ENCODE results near the gene ZNF688. TPM values are rescaled to one million over a fixed set of nuclear protein-coding genes. Genes with fewer than 3 reads are reported as not detected.

Gene ZNF688
- 10 to 100 TPM; 14.5 TPM for total RNA-seq

DNA sequence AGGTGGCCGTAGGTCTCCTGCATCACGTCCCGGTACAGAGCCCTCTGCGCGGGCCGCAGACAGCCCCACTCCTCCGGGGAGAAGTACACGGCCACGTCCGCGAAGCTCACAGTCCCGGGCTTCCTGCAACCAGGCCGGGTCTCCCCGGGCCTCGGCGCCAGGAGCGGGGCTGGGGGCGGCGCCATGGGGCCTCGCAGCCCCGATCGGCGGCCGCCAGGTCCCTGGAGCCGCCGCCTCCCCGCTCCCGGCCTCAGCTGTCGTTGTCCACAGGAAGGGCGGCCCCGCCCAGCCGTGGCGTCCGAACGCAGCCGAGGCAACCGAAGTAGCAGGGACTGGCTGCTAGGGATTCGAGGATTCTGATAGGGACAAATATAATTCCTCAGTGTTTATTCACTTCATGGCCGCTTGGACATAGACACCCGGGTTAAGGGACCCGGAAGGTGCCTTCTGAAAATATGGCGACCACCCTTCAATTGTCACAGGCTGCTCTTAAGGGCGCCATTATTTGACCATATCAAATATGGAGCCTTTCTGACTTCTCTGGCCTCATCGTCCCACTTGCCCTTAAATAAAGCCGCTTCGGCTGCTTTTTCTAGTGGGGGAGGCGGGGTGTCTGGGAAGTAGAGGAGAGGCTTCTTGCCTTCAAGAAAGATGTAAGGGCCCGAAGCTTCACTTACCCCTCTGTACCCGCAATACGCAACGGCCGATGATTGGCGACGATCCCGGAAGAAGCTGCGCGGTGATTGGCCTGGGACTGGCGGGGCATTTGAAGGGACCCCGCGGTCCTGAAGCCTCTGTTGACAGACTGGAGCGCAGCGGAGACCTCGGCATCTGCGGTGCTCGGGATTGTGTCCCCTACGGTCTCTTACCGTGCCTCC, at the start of gene ZNF688:
Gene ZNF688 (minus strand): TSS at position 270 of the 878 bp plus-strand sequence. CDS start 85 bp downstream, at position 185.
- Mint-ChIP-seq H3K36me3 (ENCODE audit: insufficient read depth in 2 of 2) (no peaks in the 10 kb centered on the region), H3K4me3 (peak within 1 kb of the TSS; percentile 96), H3K4me1 (ENCODE audit: low read depth) (peaks cover 70% of the 10 kb centered on the region), H3K9me3 (no peaks in the 10 kb centered on the region), H3K27me3 (ENCODE audit: low read depth) (no peaks in the 10 kb centered on the region), H3K27ac (peak within 1 kb of the TSS; percentile 95)
- ATAC-seq (replicated peaks in 1 of 2), result peak; percentile 76 to 83
- DNase-seq, result peak; percentile 92 to 96

DNA sequence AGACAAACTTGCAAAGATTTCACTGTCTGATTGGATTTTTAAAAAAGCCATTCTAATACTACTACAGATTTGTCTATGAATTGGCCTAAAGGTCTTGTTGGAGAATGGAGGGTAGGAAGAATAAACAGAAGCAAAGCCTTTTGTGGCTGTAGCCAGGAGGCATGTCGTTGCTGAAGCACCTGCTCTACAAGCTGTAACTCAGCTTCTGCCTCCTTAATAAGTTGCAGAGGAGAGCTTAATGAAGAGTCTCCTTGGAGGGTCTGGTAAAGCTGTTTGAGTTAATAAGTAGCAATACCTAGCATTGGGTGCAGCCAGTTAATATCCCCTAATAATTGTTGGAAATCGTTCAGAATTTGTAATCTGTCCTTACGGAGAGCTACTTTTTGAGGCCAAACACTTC, 48.7 kb upstream of the ZNF688 start:
- Mint-ChIP-seq H3K4me3 (no peak overlapping the region), H3K36me3 (ENCODE audit: insufficient read depth in 2 of 2) (no peaks in the 10 kb centered on the region), H3K27ac (no peak overlapping the region)

DNA sequence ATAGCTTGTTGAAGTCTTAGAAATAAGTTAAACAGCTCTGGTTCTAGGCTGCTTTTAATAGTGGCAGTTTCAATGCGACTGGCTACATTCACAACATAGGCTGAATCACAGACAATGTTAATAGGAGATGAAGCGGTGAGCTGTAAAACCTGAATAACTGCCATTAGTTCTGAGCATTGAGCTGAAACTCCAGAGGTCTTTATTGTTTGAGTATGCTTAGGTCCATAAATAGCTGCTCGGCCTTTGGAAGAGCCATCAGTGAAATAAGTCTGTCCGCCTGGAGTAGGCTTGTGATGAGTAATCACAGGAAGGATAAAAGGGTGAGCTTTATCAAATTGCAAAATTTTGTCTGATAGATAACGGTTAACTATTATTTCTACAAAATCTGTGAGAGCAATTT, 48.1 kb upstream of the ZNF688 start:
- ATAC-seq (replicated peaks in 1 of 2) (no peak), DNase-seq (no peak)
- no peaks in the 10 kb centered on the region for H3K4me1 Mint-ChIP-seq (ENCODE audit: low read depth)
- no peak overlapping the region for H3K4me3 Mint-ChIP-seq
- no peaks in the 10 kb centered on the region for H3K27me3 Mint-ChIP-seq (ENCODE audit: low read depth)
- no peaks in the 10 kb centered on the region for H3K36me3 Mint-ChIP-seq (ENCODE audit: insufficient read depth in 2 of 2)
- no peaks in the 10 kb centered on the region for H3K9me3 Mint-ChIP-seq
- no peak overlapping the region for H3K27ac Mint-ChIP-seq

More for the DNA sequence above, 48.7 kb upstream of the ZNF688 start:
- H3K9me3 Mint-ChIP-seq, result no peaks in the 10 kb centered on the region
- no peak for ATAC-seq (replicated peaks in 1 of 2)
- H3K4me1 Mint-ChIP-seq (ENCODE audit: low read depth), result no peaks in the 10 kb centered on the region
- no peaks in the 10 kb centered on the region for H3K27me3 Mint-ChIP-seq (ENCODE audit: low read depth)
- no peak for DNase-seq

DNA sequence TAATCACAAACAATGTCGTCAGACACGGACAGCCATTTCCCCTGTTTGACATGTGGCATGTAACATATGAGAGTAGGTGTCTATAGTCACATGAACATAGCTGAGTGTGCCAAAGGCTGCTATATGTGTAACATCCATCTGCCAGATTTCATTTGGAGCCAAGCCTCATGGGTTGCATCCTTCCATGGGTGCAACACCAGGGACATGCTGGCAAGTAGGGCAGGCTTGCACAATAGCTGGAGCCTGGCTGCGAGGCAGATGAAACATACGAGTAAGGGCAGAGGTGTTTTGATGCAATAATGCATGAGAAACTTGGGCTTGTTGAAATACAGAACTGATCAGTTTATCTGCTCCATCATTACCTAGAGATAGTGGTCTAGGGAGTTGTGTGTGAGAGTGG, 47.7 kb upstream of the ZNF688 start:
- H3K27me3 Mint-ChIP-seq (ENCODE audit: low read depth), result no peaks in the 10 kb centered on the region
- no peak overlapping the region for H3K4me3 Mint-ChIP-seq
- H3K27ac Mint-ChIP-seq, result no peak overlapping the region
- no peaks in the 10 kb centered on the region for H3K36me3 Mint-ChIP-seq (ENCODE audit: insufficient read depth in 2 of 2)
- H3K9me3 Mint-ChIP-seq, result no peaks in the 10 kb centered on the region
- no peak for ATAC-seq (replicated peaks in 1 of 2)
- no peak for DNase-seq
- no peaks in the 10 kb centered on the region for H3K4me1 Mint-ChIP-seq (ENCODE audit: low read depth)

DNA sequence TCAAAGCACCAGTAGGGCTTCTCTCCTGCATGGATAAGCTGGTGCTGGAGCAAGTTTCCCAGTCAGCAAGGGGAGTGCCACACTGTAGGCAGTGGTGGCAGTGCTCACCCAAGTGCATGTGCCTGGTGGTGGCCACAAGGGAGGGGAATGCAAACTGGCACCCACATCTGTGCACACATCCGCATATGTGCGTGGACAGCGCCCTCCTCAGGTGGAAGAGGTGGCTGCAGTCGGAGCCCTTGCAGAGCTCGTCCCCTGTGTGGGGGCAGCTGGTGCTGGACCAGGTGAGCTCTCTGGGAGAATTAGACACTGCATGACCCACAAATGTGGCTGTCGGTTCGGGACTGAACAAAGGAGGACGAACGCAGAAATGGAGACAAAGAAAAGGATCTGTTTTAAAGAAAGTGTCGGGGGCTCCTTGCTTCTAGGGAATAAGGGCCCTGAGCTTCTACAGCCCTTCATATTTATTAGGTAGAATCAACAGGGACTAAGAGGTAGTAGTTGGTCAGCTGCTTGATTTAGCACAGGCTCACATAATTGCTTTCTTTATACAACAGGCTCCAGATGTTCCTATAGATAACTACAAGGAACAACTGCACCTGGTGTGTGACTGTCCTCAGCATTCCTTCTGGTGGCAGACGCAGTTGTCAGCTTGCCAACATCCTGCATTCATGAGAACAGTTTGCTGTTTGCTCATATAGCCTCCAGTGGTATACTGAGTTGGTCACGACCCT, 44.0 kb upstream of the ZNF688 start:
- DNase-seq, result peak; percentile 89 to 90
- no peaks in the 10 kb centered on the region for H3K36me3 Mint-ChIP-seq (ENCODE audit: insufficient read depth in 2 of 2)
- peak; percentile 91 to 93 for ATAC-seq (replicated peaks in 1 of 2)
- no peaks in the 10 kb centered on the region for H3K9me3 Mint-ChIP-seq
- H3K27me3 Mint-ChIP-seq (ENCODE audit: low read depth), result no peaks in the 10 kb centered on the region
- no peak overlapping the region for H3K27ac Mint-ChIP-seq
- H3K4me3 Mint-ChIP-seq, result no peak overlapping the region
- peaks cover 3% of the 10 kb centered on the region for H3K4me1 Mint-ChIP-seq (ENCODE audit: low read depth)

DNA sequence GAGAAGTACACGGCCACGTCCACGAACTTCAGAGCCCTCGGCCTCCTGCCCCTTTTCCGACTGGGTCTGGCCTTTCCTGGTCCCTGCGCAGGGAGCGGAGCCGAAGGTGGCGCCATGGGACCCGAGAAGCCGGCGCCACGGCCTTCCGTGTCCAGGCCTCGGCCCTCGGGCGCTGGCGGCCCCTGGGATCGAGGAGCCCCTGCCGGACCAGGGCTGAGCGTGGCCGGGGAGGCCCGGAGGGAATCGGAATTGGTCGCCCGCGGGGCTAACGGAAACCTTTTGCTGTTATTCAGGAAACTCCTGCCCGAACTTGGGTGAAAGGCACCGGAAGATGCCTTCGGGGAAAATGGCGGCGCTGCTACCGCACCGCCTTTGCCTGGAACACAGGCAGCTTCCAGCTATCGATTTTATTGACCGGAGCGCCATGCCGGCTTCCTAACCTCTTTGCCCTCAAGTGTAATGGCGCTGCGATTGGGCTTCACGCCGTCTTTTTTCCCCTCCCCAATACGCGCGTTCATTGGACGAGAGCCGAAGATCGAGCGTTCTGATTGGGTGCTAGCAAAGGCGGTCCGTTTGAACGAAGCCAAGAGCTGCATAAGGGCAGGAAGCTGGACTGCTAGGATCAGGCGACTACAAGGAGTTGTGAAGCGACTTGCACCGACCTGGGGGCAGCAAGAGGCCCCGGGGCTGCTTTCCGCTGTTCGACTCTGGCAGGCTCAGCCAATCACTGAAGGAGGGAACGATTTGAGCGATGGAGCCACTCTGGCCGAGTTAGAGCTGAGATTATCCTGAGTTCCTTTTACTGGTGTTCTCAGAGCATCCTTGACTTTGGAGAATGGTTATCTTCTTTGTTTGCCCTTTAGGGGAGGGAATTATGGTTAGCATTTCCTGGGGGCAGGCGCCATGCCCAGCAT, 38.7 kb upstream of the ZNF688 start, which contains the start of gene ZNF689:
Gene ZNF689 (minus strand): TSS at position 464 of the 914 bp plus-strand sequence. CDS start 348 bp downstream, at position 116.
- Mint-ChIP-seq H3K9me3 (no peaks in the 10 kb centered on the region), H3K4me1 (ENCODE audit: low read depth) (peaks cover 22% of the 10 kb centered on the region), H3K36me3 (ENCODE audit: insufficient read depth in 2 of 2) (peaks cover 0 to 15% of the 10 kb centered on the region in 2 donors), H3K27ac (peak within 1 kb of the TSS; percentile 96), H3K4me3 (peak within 1 kb of the TSS; percentile 83 to 85), H3K27me3 (ENCODE audit: low read depth) (no peaks in the 10 kb centered on the region)
- DNase-seq, result peak; percentile 94 to 95
- ATAC-seq (replicated peaks in 1 of 2), result peak; percentile 95

DNA sequence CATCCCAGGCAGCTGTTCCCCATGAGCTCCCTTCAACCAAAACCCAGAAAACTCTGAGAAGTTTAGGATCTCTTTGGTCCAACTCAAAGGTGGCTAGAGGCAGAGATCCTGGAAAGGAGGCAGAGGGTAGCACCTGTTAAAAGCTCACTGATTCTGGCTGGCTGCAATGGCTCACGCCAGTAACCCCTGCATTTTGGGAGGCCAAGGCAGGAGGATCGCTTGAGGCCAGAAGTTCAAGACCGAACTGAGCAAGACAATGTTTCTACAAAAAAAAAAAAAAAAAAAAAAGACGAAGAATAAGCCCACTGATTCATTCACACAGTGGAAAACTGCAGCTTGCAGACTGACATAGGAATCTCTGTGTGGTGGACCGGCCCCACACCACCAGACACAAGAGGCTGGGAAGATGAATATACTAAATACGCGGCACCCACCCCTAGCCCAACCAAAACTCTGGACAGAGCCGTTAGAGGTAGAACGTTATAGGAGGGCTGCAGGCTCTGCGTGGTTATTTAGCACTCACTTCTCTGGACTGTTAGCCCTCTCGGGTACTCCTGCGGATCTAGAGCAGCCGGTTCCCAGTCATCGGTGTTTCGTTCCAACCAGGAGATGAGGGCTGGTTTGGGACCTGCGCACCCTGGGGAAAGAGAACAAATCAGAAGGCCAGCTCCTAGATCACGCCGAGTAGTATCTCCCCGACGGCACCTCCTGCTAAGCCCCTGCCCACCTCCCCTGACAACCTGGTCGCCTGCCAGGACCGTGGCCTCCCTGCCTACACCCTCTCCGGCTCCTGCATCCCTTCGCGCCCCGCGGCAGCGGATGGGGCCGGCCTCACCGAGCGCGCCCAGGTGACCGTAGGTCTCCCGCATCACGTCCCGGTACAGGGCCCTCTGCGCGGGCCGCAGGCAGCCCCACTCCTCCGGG, 37.8 kb upstream of the ZNF688 start:
- Mint-ChIP-seq H3K27me3 (ENCODE audit: low read depth) (no peaks in the 10 kb centered on the region), H3K36me3 (ENCODE audit: insufficient read depth in 2 of 2) (peaks cover 0 to 19% of the 10 kb centered on the region in 2 donors), H3K9me3 (no peaks in the 10 kb centered on the region), H3K4me3 (peak overlapping the region; percentile 83 to 85), H3K27ac (peak overlapping the region; percentile 96), H3K4me1 (ENCODE audit: low read depth) (peaks cover 22% of the 10 kb centered on the region)
- DNase-seq (peak; percentile 53 to 68), ATAC-seq (replicated peaks in 1 of 2) (peak; percentile 54 to 66)

DNA sequence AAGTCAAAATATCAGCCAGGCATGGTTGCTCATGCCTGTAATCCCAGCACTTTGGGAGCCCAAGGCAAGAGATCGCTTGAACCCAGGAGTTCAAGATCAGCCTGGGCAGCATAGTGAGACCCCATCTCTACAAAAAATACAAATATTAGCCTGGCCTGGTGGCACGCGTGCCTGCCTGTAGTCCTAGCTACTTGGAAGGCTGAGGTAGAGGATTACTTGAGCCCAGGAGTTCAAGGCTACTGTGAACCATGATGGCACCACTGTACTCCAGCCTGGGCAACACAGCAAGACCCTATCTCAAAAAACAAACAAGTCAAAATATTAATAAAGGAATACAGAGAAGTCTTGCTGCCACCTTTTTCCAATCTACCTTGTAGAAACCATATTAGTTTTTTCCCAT, 34.5 kb upstream of the ZNF688 start:
- Mint-ChIP-seq H3K4me3 (no peak overlapping the region), H3K27ac (no peak overlapping the region), H3K36me3 (ENCODE audit: insufficient read depth in 2 of 2) (peaks cover 0 to 24% of the 10 kb centered on the region in 2 donors), H3K27me3 (ENCODE audit: low read depth) (no peaks in the 10 kb centered on the region), H3K4me1 (ENCODE audit: low read depth) (peaks cover 26% of the 10 kb centered on the region), H3K9me3 (no peaks in the 10 kb centered on the region)
- DNase-seq (no peak), ATAC-seq (replicated peaks in 1 of 2) (no peak)

DNA sequence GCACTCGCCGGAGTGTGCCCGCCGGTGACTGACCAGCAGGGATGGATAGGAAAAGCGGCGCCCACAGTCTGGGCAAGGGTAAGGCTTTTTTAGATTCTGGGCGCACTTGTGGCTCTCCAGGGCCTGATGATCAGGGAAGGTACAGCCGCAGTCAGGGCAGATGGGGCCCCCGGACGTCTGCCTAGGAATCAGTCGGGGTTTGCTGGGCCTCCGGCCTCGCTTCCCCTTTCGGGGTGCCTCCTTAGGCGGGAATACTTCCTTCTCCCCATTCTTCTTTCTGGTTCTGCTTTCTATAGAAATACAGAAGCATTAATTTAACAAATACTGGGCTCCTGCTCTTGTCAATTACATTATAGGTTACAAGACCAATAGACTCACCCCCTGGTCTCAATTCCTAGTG, 33.6 kb upstream of the ZNF688 start:
- Mint-ChIP-seq H3K27ac (no peak overlapping the region), H3K9me3 (no peaks in the 10 kb centered on the region), H3K27me3 (ENCODE audit: low read depth) (no peaks in the 10 kb centered on the region), H3K36me3 (ENCODE audit: insufficient read depth in 2 of 2) (peaks cover 0 to 24% of the 10 kb centered on the region in 2 donors), H3K4me1 (ENCODE audit: low read depth) (peaks cover 21% of the 10 kb centered on the region), H3K4me3 (no peak overlapping the region)
- ATAC-seq (replicated peaks in 1 of 2) (no peak), DNase-seq (no peak)

DNA sequence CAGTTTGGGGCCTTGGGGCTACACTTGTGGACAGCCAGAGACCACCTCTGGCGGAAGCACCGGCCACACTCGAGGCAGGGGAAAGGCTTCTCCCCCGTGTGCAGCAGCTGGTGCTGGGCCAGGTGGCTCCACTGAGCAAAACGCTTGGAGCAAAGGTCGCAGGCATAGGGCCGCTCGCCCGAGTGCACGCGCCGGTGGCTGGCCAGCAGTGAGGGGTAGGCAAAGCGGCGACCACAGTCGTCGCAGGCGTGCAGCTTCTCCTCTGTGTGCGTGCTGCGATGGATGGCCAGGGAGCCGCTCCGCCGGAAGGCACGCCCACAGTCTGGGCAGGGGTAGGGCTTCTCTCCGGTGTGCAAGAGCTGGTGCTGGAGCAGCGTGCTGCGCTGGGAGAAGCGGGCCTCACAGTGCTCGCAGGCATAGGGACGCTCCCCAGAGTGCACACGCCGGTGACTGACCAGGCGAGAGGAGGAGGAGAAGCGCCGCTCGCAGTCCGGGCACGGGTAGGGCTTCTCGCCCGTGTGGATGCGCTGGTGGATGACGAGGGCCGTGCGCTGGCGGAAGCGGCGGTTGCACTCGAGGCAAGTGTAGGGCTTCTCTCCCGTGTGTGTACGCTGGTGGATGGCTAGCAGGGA, 32.9 kb upstream of the ZNF688 start:
- Mint-ChIP-seq H3K9me3 (no peaks in the 10 kb centered on the region), H3K36me3 (ENCODE audit: insufficient read depth in 2 of 2) (peaks cover 0 to 24% of the 10 kb centered on the region in 2 donors), H3K27ac (no peak overlapping the region), H3K4me3 (no peak overlapping the region), H3K4me1 (ENCODE audit: low read depth) (peaks cover 21% of the 10 kb centered on the region), H3K27me3 (ENCODE audit: low read depth) (no peaks in the 10 kb centered on the region)
- DNase-seq (no peak), ATAC-seq (replicated peaks in 1 of 2) (no peak)

DNA sequence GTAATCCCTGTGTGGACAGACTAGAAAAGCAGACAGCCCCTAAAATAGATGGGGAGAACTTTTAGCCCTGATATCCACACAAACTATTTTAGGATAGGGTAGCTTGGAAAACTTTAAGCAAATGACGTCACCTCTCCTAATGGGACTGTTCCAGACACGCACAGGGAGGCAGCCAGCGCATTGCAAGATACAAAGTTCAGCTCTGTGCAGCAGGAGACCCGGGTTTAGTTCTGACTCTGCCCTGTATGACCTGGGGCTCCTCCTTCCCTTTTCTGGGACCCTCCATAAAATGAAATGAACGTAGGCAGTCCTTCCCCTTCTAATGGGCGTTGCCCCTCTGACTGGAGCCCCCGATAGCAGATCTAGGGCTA, 32.4 kb upstream of the ZNF688 start:
- Mint-ChIP-seq H3K4me3 (no peak overlapping the region), H3K27ac (no peak overlapping the region), H3K4me1 (ENCODE audit: low read depth) (peaks cover 17% of the 10 kb centered on the region), H3K9me3 (no peaks in the 10 kb centered on the region), H3K27me3 (ENCODE audit: low read depth) (no peaks in the 10 kb centered on the region), H3K36me3 (ENCODE audit: insufficient read depth in 2 of 2) (peaks cover 0 to 23% of the 10 kb centered on the region in 2 donors)
- ATAC-seq (replicated peaks in 1 of 2) (no peak), DNase-seq (no peak)
